ENCODE results near the gene THUMPD2.

The THUMPD2 gene

DNA sequence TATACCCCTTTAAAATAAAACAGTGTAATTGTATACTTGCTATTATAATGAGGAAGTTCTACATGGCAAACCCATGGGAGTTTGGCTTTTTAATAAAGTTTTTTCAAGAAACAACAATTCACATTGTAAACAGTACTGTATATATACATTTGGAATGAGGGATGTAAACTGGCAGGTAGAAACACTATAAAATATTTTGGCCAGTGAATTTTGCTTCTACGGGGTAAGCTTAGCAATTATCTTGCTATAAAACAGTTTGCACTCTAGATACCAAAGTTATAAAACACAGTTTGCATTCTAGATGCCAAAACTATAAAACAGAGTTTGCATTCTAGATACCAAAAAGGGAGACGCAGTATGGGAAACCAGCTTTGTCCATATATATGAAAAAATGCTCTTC lies 16.6 kb downstream of the THUMPD2 start:
- Histone ChIP-seq H3K9me2 (replicated peaks; ENCODE audit: insufficient read depth, low read length) (no peaks in the 10 kb centered on the region), H3K9me3 (replicated peaks; ENCODE audit: insufficient read depth, low read length) (no peaks in the 10 kb centered on the region), H3K36me3 (replicated peaks; ENCODE audit: insufficient read depth, low read length) (peaks cover 2% of the 10 kb centered on the region; the same call in 1 of the 2 replicates), H3K27me3 (replicated peaks; ENCODE audit: insufficient read depth, low read length) (no peaks in the 10 kb centered on the region), H2AFZ (ENCODE audit: low read length) (no peak overlapping the region), H3K4me3 (ENCODE audit: low read length) (no peak overlapping the region), H3K79me2 (ENCODE audit: low read length) (no peaks in the 10 kb centered on the region), H3F3A (ENCODE audit: insufficient read depth, low read length) (no peaks in the 10 kb centered on the region), H3K4me1 (ENCODE audit: low read length) (no peaks in the 10 kb centered on the region), H4K20me1 (ENCODE audit: insufficient read depth, low read length) (no peaks in the 10 kb centered on the region), H3K4me2 (ENCODE audit: low read depth, low read length) (no peak overlapping the region), H3K9ac (ENCODE audit: low read length) (no peak overlapping the region), H3K27ac (ENCODE audit: low read length) (no peak overlapping the region)
- DNase-seq: no peak
- TF ChIP-seq EZH2phosphoT487 (IDR thresholded peaks at IDR 0.05; ENCODE audit: low read length) (no peak), EZH2 (optimal IDR thresholded peaks at IDR 0.05; ENCODE audit: low read depth, low read length) (no peak)
- TF ChIP-seq, protein P1, sequence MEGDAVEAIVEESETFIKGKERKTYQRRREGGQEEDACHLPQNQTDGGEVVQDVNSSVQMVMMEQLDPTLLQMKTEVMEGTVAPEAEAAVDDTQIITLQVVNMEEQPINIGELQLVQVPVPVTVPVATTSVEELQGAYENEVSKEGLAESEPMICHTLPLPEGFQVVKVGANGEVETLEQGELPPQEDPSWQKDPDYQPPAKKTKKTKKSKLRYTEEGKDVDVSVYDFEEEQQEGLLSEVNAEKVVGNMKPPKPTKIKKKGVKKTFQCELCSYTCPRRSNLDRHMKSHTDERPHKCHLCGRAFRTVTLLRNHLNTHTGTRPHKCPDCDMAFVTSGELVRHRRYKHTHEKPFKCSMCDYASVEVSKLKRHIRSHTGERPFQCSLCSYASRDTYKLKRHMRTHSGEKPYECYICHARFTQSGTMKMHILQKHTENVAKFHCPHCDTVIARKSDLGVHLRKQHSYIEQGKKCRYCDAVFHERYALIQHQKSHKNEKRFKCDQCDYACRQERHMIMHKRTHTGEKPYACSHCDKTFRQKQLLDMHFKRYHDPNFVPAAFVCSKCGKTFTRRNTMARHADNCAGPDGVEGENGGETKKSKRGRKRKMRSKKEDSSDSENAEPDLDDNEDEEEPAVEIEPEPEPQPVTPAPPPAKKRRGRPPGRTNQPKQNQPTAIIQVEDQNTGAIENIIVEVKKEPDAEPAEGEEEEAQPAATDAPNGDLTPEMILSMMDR (IDR thresholded peaks at IDR 0.05; ENCODE audit: low read length): no peak

DNA sequence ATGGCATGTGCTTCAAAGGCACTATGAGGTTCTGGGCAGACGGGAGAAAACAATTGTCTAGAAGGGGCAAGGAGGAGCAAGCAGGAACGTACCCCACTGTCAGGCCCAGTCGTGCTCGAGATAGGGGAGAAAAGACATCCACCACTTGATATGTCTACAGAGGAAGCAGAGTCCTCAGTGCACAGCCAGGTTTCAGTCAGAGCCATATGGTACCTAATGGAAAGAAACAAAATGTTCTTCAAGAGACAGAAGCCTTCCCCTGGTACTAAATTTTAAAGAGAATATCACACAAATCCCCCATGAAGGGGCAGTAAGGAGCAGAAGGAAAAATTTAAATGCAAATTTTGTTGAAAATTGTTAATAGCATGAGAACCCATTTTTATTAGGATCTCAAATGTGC lies 21.9 kb downstream of the THUMPD2 start:
- H3K27ac ChIP-seq (ENCODE audit: low read length): no peak overlapping the region
- no peak overlapping the region for H3K4me3 ChIP-seq (ENCODE audit: low read length)
- H3F3A ChIP-seq (ENCODE audit: insufficient read depth, low read length): no peaks in the 10 kb centered on the region
- no peak overlapping the region for H3K9ac ChIP-seq (ENCODE audit: low read length)
- H3K9me3 ChIP-seq (replicated peaks; ENCODE audit: insufficient read depth, low read length): no peaks in the 10 kb centered on the region
- no peaks in the 10 kb centered on the region for H4K20me1 ChIP-seq (ENCODE audit: insufficient read depth, low read length)
- no peaks in the 10 kb centered on the region; the same call in 1 of the 2 replicates for H3K36me3 ChIP-seq (replicated peaks; ENCODE audit: insufficient read depth, low read length)
- H3K79me2 ChIP-seq (ENCODE audit: low read length): no peaks in the 10 kb centered on the region
- H2AFZ ChIP-seq (ENCODE audit: low read length): no peak overlapping the region
- no peaks in the 10 kb centered on the region for H3K27me3 ChIP-seq (replicated peaks; ENCODE audit: insufficient read depth, low read length)
- H3K4me1 ChIP-seq (ENCODE audit: low read length): no peaks in the 10 kb centered on the region
- no peak for DNase-seq
- H3K4me2 ChIP-seq (ENCODE audit: low read depth, low read length): no peak overlapping the region
- TF ChIP-seq EZH2phosphoT487 (IDR thresholded peaks at IDR 0.05; ENCODE audit: low read length): no peak
- TF ChIP-seq EZH2 (optimal IDR thresholded peaks at IDR 0.05; ENCODE audit: low read depth, low read length): no peak
- TF ChIP-seq, protein P1 (IDR thresholded peaks at IDR 0.05; ENCODE audit: low read length): no peak
- no peaks in the 10 kb centered on the region for H3K9me2 ChIP-seq (replicated peaks; ENCODE audit: insufficient read depth, low read length)

DNA sequence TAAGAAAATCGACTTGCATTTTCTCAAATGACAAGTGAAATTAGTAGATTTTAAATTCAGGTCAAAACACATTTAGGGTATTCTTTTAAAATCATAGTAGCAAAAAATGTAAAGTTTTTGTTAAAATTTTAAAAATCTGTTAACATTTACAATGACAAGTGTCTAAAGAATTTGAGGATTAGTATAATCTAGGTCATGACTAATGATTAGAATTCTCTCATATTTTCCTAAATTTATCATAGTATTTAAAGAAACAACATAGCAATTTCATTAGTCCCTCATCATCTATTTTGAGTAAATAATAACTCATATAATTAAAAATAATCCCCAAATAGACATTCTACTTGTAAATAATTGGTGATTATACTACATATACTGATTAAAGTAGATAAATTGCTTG lies 23.6 kb downstream of the THUMPD2 start:
- no peak for DNase-seq
- Histone ChIP-seq H3K27ac (ENCODE audit: low read length) (no peak overlapping the region), H3K9me3 (replicated peaks; ENCODE audit: insufficient read depth, low read length) (no peaks in the 10 kb centered on the region), H3K4me1 (ENCODE audit: low read length) (no peaks in the 10 kb centered on the region), H3K79me2 (ENCODE audit: low read length) (no peaks in the 10 kb centered on the region), H2AFZ (ENCODE audit: low read length) (no peak overlapping the region), H3K36me3 (replicated peaks; ENCODE audit: insufficient read depth, low read length) (no peaks in the 10 kb centered on the region; the same call in 1 of the 2 replicates), H3K4me2 (ENCODE audit: low read depth, low read length) (no peak overlapping the region), H3F3A (ENCODE audit: insufficient read depth, low read length) (no peaks in the 10 kb centered on the region), H3K9ac (ENCODE audit: low read length) (no peak overlapping the region), H3K9me2 (replicated peaks; ENCODE audit: insufficient read depth, low read length) (no peaks in the 10 kb centered on the region), H3K4me3 (ENCODE audit: low read length) (no peak overlapping the region), H4K20me1 (ENCODE audit: insufficient read depth, low read length) (0 out of 2 replicates have a peak, but pooled peaks cover 2% of the 10 kb centered on the region), H3K27me3 (replicated peaks; ENCODE audit: insufficient read depth, low read length) (no peaks in the 10 kb centered on the region)
- TF ChIP-seq, protein P1 (IDR thresholded peaks at IDR 0.05; ENCODE audit: low read length): no peak
- TF ChIP-seq EZH2phosphoT487 (IDR thresholded peaks at IDR 0.05; ENCODE audit: low read length) (no peak), EZH2 (optimal IDR thresholded peaks at IDR 0.05; ENCODE audit: low read depth, low read length) (no peak)
